Motor neuron (in vitro differentiated cells): ENCODE data around the gene NOL4. TPM values are rescaled to one million over a fixed set of nuclear protein-coding genes. Genes with fewer than 3 reads are reported as not detected.
A peak's percentile ranks its signal among the peaks of the same experiment; 100 is the strongest.
"Not testable (repeated sequence)": the region's sequence is repeated elsewhere in the genome, so short reads cannot be mapped to it uniquely, and the experiment has no call there.

Experiments
- ATAC-seq, 8 experiments: fragments of 200-7000 bp; cut with Tn5 transposase; replicated peaks in 6 of 8; 2 replicates each; pipeline ENCODE4 v1.8.0; 2021; ENCODE audit warnings: mild to moderate bottlenecking in 8 of 8, moderate library complexity in 8 of 8
- H3K27ac ChIP-seq, 2 donors: fragments of 250-450 bp; sonication (Bioruptor Pico); 2 replicates each; pipeline ENCODE4 v1.9.0; 2021; ENCODE audit warnings: antibody characterized with exemption in 2 of 2, mild to moderate bottlenecking in 2 of 2, moderate library complexity in 1 of 2
- H3K4me1 ChIP-seq, 2 donors: fragments of 250-450 bp; sonication (Bioruptor Pico); replicated peaks in 1 of 2; 2 replicates each; pipeline ENCODE4 v1.6.1; 2021; ENCODE audit warnings: antibody characterized with exemption in 2 of 2, mild to moderate bottlenecking in 2 of 2, moderate library complexity in 1 of 2
- H3K4me3 ChIP-seq, 5 donors: fragments of 250-450 bp; sonication (Bioruptor Pico); 2 replicates each; pipeline ENCODE4 v1.9.0; 2021; ENCODE audit warnings: antibody characterized with exemption in 5 of 5, mild to moderate bottlenecking in 5 of 5, moderate library complexity in 4 of 5
- WGBS, 10 experiments: fragments of 450-650 bp; shearing (Covaris generic); methylation state at CpG; one replicate each; pipeline ENCODE4 v1.0.0; 2022; 5-methylcytosine and 5-hydroxymethylcytosine counted together
- in situ Hi-C, 9 experiments: fragments of 400-800 bp; cut with MboI; loops; one replicate each; pipeline ENCODE4 v1.15.0; 2021; ENCODE audit warnings: low sequenced_read_pairs in 9 of 9, low pct_unique_long_range_greater_than_20kb in 2 of 9; ENCODE audit not compliant: unreplicated experiment in 9 of 9
- total RNA-seq, 8 experiments: library from RNA; unstranded; fragments of 300-600 nt; gene quantifications; 2 replicates each; pipeline versions ENCODE4 v1.2.3 to v1.2.4, GENCODE V29; 2022

The NOL4 gene
- 10 to 100 TPM in 3 of 8 experiments, 1 to 10 TPM in 3, under 1 TPM in 2; 0.51 to 21.5 (median 8.4) TPM for total RNA-seq

- in situ Hi-C loops, result no loop called here
- Histone ChIP-seq H3K27ac (peak within 1 kb of the TSS; percentile 54 to 64), H3K4me3 (peak within 1 kb of the TSS; percentile 55 to 90 (median 65)), H3K4me1 (peaks cover 3 to 6% of the 10 kb centered on the region in 2 donors)
- WGBS, 10 experiments, result 0% methylated on average over 1 to 16 of the region's 56 CpGs; no CpG with 5 or more reads in 6 of the 10 experiments
- ATAC-seq, result peak; percentile 60 to 87 (median 84)
These were observed at the start of gene NOL4 for GRCh38 chr18:34224423-34225217. Gene NOL4 (minus strand): TSS chr18:34224913. CDS start chr18:34223253, 1,660 bp downstream.

- H3K4me3 ChIP-seq, ATAC-seq, H3K27ac ChIP-seq, H3K4me1 ChIP-seq, in situ Hi-C loops: not testable (repeated sequence)
- WGBS, 10 experiments, result 72% methylated on average over 2 of the region's 2 CpGs; no CpG with 5 or more reads in 9 of the 10 experiments
These were observed 41.3 kb upstream of the NOL4 start for GRCh38 chr18:34266029-34266428.

- WGBS, 10 experiments, result 0 to 100% (median 87%) methylated on average over 1 to 3 of the region's 3 CpGs
- Histone ChIP-seq H3K27ac (no peak overlapping the region), H3K4me1 (no peaks in the 10 kb centered on the region), H3K4me3 (no peak overlapping the region)
- in situ Hi-C loops, result no loop called here
- ATAC-seq, result no peak
These were observed 37.4 kb upstream of the NOL4 start for GRCh38 chr18:34261865-34262780.

GRCh38 chr18:34258176-34258575 is 33.5 kb upstream of the NOL4 start:
- ATAC-seq, result no peak
- H3K27ac ChIP-seq, result no peak overlapping the region

GRCh38 chr18:34251919-34252318 is 27.2 kb upstream of the NOL4 start:
- Histone ChIP-seq H3K27ac (no peak overlapping the region), H3K4me3 (no peak overlapping the region), H3K4me1 (no peaks in the 10 kb centered on the region)
- 17 to 100% (median 65%) methylated on average over 1 to 2 of the region's 2 CpGs; no CpG with 5 or more reads in 4 of the 10 experiments for WGBS, 10 experiments
- no peak for ATAC-seq
- in situ Hi-C loops, result no loop called here

More at GRCh38 chr18:34258176-34258575, 33.5 kb upstream of the NOL4 start:
- WGBS, 10 experiments, result 0 to 90% (median 49%) methylated on average over 1 to 5 of the region's 5 CpGs; no CpG with 5 or more reads in 2 of the 10 experiments
- in situ Hi-C loops, result no loop called here
- H3K4me1 ChIP-seq, result no peaks in the 10 kb centered on the region
- no peak overlapping the region for H3K4me3 ChIP-seq

- 0 to 96% (median 29%) methylated on average over 1 to 3 of the region's 3 CpGs; no CpG with 5 or more reads in 3 of the 10 experiments for WGBS, 10 experiments
- in situ Hi-C loops, result no loop called here
- no peak overlapping the region for H3K4me3 ChIP-seq
- no peak for ATAC-seq
- H3K27ac ChIP-seq, result no peak overlapping the region
- no peaks in the 10 kb centered on the region for H3K4me1 ChIP-seq
These were observed 24.0 kb upstream of the NOL4 start for GRCh38 chr18:34248727-34249126.

- no peak for ATAC-seq
- 0 to 100% (median 38%) methylated on average over 1 to 2 of the region's 2 CpGs; no CpG with 5 or more reads in 1 of the 10 experiments for WGBS, 10 experiments
- no peak overlapping the region for H3K4me3 ChIP-seq
- in situ Hi-C loops, result no loop called here
- no peak overlapping the region for H3K27ac ChIP-seq
- H3K4me1 ChIP-seq, result no peaks in the 10 kb centered on the region
These were observed 18.0 kb upstream of the NOL4 start for GRCh38 chr18:34242739-34243138.

GRCh38 chr18:34233781-34234388 is 9.2 kb upstream of the NOL4 start:
- H3K27ac ChIP-seq, H3K4me1 ChIP-seq, ATAC-seq, H3K4me3 ChIP-seq, in situ Hi-C loops: not testable (repeated sequence)
- WGBS, 10 experiments, result 54 to 100% (median 100%) methylated on average over 1 to 8 of the region's 39 CpGs; no CpG with 5 or more reads in 4 of the 10 experiments

- ATAC-seq, result no peak
- WGBS, 10 experiments, result 0 to 40% (median 6%) methylated on average over 1 to 3 of the region's 3 CpGs; no CpG with 5 or more reads in 2 of the 10 experiments
- in situ Hi-C loops, result no loop called here
- peaks cover 3 to 5% of the 10 kb centered on the region in 2 donors for H3K4me1 ChIP-seq
- H3K4me3 ChIP-seq, result peak overlapping the region; percentile 55 to 90 (median 65)
- no peak overlapping the region for H3K27ac ChIP-seq
These were observed 473 bp upstream of the NOL4 start for GRCh38 chr18:34225218-34225553.

- ATAC-seq, result no peak
- 0 to 5% (median 2%) methylated on average over 2 to 10 of the region's 11 CpGs; no CpG with 5 or more reads in 2 of the 10 experiments for WGBS, 10 experiments
These were observed 755 bp downstream of the NOL4 start for GRCh38 chr18:34223893-34224422.

GRCh38 chr18:34223164-34223892 is 1.4 kb downstream of the NOL4 start:
- WGBS, 10 experiments, result 0 to 8% (median 0%) methylated on average over 1 to 36 of the region's 51 CpGs; no CpG with 5 or more reads in 2 of the 10 experiments
- in situ Hi-C loops, result no loop called here
- H3K4me3 ChIP-seq, result peak overlapping the region; percentile 55 to 90 (median 65)
- peaks cover 3 to 13% of the 10 kb centered on the region in 2 donors for H3K4me1 ChIP-seq
- peak overlapping the region; percentile 58 to 84 for H3K27ac ChIP-seq
- peak in 6 of 8 experiments; percentile 2 to 17 (median 5) for ATAC-seq

More at GRCh38 chr18:34223893-34224422, 755 bp downstream of the NOL4 start:
- H3K27ac ChIP-seq, result no peak overlapping the region
- in situ Hi-C loops, result no loop called here
- H3K4me1 ChIP-seq, result peaks cover 3 to 7% of the 10 kb centered on the region in 2 donors
- peak overlapping the region; percentile 55 to 90 (median 65) for H3K4me3 ChIP-seq
